H9 (cell line): ENCODE measurements around the gene ABCA10. TPM values are rescaled to one million over a fixed set of nuclear protein-coding genes. Genes with fewer than 3 reads are reported as not detected.

Experiments
- DNase-seq: peaks from one replicate; pipeline ENCODE4 v3.0.0-alpha.2; 2017
- H2AFZ ChIP-seq: one replicate; pipeline ENCODE4 v1.6.1; 2013; ENCODE audit warnings: mild to moderate bottlenecking, low read length, control low read depth, moderate library complexity
- H2AK5ac ChIP-seq: 2 replicates; pipeline ENCODE4 v1.6.1; 2013; ENCODE audit warnings: low read length, control low read depth, mixed read lengths; ENCODE audit not compliant: insufficient read length
- H2BK120ac ChIP-seq: one replicate; pipeline ENCODE4 v1.6.1; 2013; ENCODE audit warnings: low read depth, mild to moderate bottlenecking, low read length, control low read depth, inconsistent platforms; ENCODE audit not compliant: poor library complexity, severe bottlenecking
- H2BK12ac ChIP-seq: 2 replicates; pipeline ENCODE4 v1.6.1; 2013; ENCODE audit warnings: low read length, control low read depth, mixed read lengths, low read depth; ENCODE audit not compliant: insufficient read length
- H2BK15ac ChIP-seq: 2 replicates; pipeline ENCODE4 v1.6.1; 2013; ENCODE audit warnings: low read depth, low read length, control low read depth
- H2BK20ac ChIP-seq: one replicate; pipeline ENCODE4 v1.6.1; 2013; ENCODE audit warnings: low read depth, mild to moderate bottlenecking, low read length, control low read depth, inconsistent platforms; ENCODE audit not compliant: poor library complexity, severe bottlenecking
- H2BK5ac ChIP-seq: 2 replicates; pipeline ENCODE4 v1.6.1; 2013; ENCODE audit warnings: low read length, control low read depth, mixed read lengths; ENCODE audit not compliant: insufficient read length
- H3K14ac ChIP-seq: 2 replicates; pipeline ENCODE4 v1.6.1; 2013; ENCODE audit warnings: low read length, control low read depth; ENCODE audit not compliant: insufficient read depth
- H3K18ac ChIP-seq: 2 replicates; pipeline ENCODE4 v1.6.1; 2013; ENCODE audit warnings: low read depth, mild to moderate bottlenecking, mixed read lengths, low read length, control low read depth; ENCODE audit not compliant: insufficient read length
- H3K23ac ChIP-seq: 2 replicates; pipeline ENCODE4 v1.6.1; 2013; ENCODE audit warnings: low read length, control low read depth, mixed read lengths, low read depth; ENCODE audit not compliant: insufficient read length
- H3K23me2 ChIP-seq: 2 replicates; pipeline ENCODE4 v1.6.1; 2013; ENCODE audit warnings: low read depth, mild to moderate bottlenecking, mixed read lengths, low read length, control low read depth; ENCODE audit not compliant: insufficient read length, poor library complexity, severe bottlenecking
- H3K27ac ChIP-seq: 2 replicates; pipeline ENCODE4 v1.5.1; 2013; ENCODE audit warnings: low read length, control low read depth, mixed read lengths, low read depth; ENCODE audit not compliant: insufficient read length
- H3K27me3 ChIP-seq: 2 replicates; pipeline ENCODE4 v1.6.1; 2013; ENCODE audit warnings: low read length, control low read depth, inconsistent platforms; ENCODE audit not compliant: insufficient read depth
- H3K4ac ChIP-seq: 2 replicates; pipeline ENCODE4 v1.6.1; 2013; ENCODE audit warnings: low read depth, mild to moderate bottlenecking, control low read depth, inconsistent platforms, low read length, moderate library complexity
- H3K4me1 ChIP-seq: 2 replicates; pipeline ENCODE4 v1.6.1; 2013; ENCODE audit warnings: low read length, control low read depth, inconsistent platforms; ENCODE audit not compliant: insufficient read depth
- H3K4me2 ChIP-seq: 2 replicates; pipeline ENCODE4 v1.6.1; 2013; ENCODE audit warnings: low read length, control low read depth, mixed read lengths; ENCODE audit not compliant: insufficient read length, insufficient read depth
- H3K56ac ChIP-seq: 2 replicates; pipeline ENCODE4 v1.6.1; 2013; ENCODE audit warnings: low read depth, mild to moderate bottlenecking, mixed read lengths, low read length, control low read depth; ENCODE audit not compliant: insufficient read length
- H3K79me1 ChIP-seq: 2 replicates; pipeline ENCODE4 v1.6.1; 2013; ENCODE audit warnings: low read depth, mild to moderate bottlenecking, moderate library complexity, low read length, control low read depth, inconsistent platforms; ENCODE audit not compliant: insufficient read depth, poor library complexity, severe bottlenecking
- H3K79me2 ChIP-seq: 2 replicates; pipeline ENCODE4 v1.6.1; 2013; ENCODE audit warnings: low read length, control low read depth, inconsistent platforms; ENCODE audit not compliant: insufficient read depth
- H3K9ac ChIP-seq: 2 replicates; pipeline ENCODE4 v1.6.1; 2013; ENCODE audit warnings: low read length, control low read depth, mixed read lengths; ENCODE audit not compliant: insufficient read length; ENCODE audit errors: extremely low read depth
- H3K9me3 ChIP-seq: one replicate; pipeline ENCODE4 v1.6.1; 2013; ENCODE audit warnings: low read depth, low read length, inconsistent platforms; ENCODE audit not compliant: control insufficient read depth
- H3T11ph ChIP-seq: one replicate; pipeline ENCODE4 v1.6.1; 2013; ENCODE audit warnings: mild to moderate bottlenecking, low read length, control low read depth, inconsistent platforms
- H4K20me1 ChIP-seq: one replicate; pipeline ENCODE4 v1.6.1; 2013; ENCODE audit not compliant: control insufficient read depth, insufficient read length, insufficient read depth
- H4K5ac ChIP-seq: 2 replicates; pipeline ENCODE4 v1.6.1; 2013; ENCODE audit warnings: low read depth, mild to moderate bottlenecking, mixed read lengths, low read length, control low read depth; ENCODE audit not compliant: insufficient read length
- H4K8ac ChIP-seq: replicated peaks from 2 replicates; pipeline ENCODE4 v1.6.1; 2013; ENCODE audit warnings: low read length, control low read depth, mixed read lengths, low read depth; ENCODE audit not compliant: insufficient read length
- H4K91ac ChIP-seq: 2 replicates; pipeline ENCODE4 v1.6.1; 2013; ENCODE audit warnings: low read depth, mild to moderate bottlenecking, moderate library complexity, mixed read lengths, low read length, control low read depth; ENCODE audit not compliant: insufficient read length
- H3K27ac Mint-ChIP-seq, 3 experiments: 2 replicates in 2 of 3; 3 replicates in 1 of 3; pipeline ENCODE4 v1.8.0; 2020 to 2021; ENCODE audit warnings: mixed read lengths in 3 of 3, mild to moderate bottlenecking in 1 of 3, moderate library complexity in 1 of 3
- H3K27me3 Mint-ChIP-seq: 2 replicates; pipeline ENCODE4 v1.8.0; 2021; ENCODE audit warnings: low read depth, mild to moderate bottlenecking, moderate library complexity, mixed read lengths
- H3K36me3 Mint-ChIP-seq, 3 experiments: 2 replicates in 2 of 3; 3 replicates in 1 of 3; pipeline ENCODE4 v1.8.0; 2020 to 2021; ENCODE audit warnings: low read depth in 3 of 3, mixed read lengths in 3 of 3; ENCODE audit not compliant: insufficient read depth in 1 of 3
- H3K4me1 Mint-ChIP-seq, 2 experiments: 2 replicates each; pipeline ENCODE4 v1.8.0; 2020; ENCODE audit warnings: mixed read lengths in 2 of 2
- H3K4me3 Mint-ChIP-seq, 2 experiments: 2 replicates in 1 of 2; 3 replicates in 1 of 2; pipeline ENCODE4 v1.8.0; 2020 to 2021; ENCODE audit warnings: mild to moderate bottlenecking in 2 of 2, mixed read lengths in 2 of 2, moderate library complexity in 1 of 2
- H3K9me3 Mint-ChIP-seq, 2 experiments: 2 replicates in 1 of 2; 3 replicates in 1 of 2; pipeline ENCODE4 v1.8.0; 2020; ENCODE audit warnings: mild to moderate bottlenecking in 2 of 2, mixed read lengths in 2 of 2, moderate library complexity in 1 of 2
- CTCF ChIP-seq: fragments of 200-600 bp; sonication (generic); conservative IDR thresholded peaks from 3 replicates; pipeline ENCODE4 v1.8.0; 2021; ENCODE audit warnings: antibody characterized with exemption, mild to moderate bottlenecking
- WGBS: extraction: QIAGEN DNeasy Blood & Tissue Kit; methylation state at CpG from one replicate; pipeline ENCODE4 v1.1.7; 2013; ENCODE audit warnings: missing lambda C conversion rate, low lambda C conversion rate, mixed read lengths; ENCODE audit not compliant: insufficient read length; ENCODE audit errors: extremely low coverage; 5-methylcytosine and 5-hydroxymethylcytosine counted together
- total RNA-seq: library from RNA; stranded (reverse); gene quantifications from 2 replicates; pipeline ENCODE4 v1.2.1, GENCODE V29; 2021

The ABCA10 gene
- total RNA-seq, 1 experiment from 2014 or later: not detected

GRCh38 chr17:69123626-69124025 lies 105.0 kb downstream of the ABCA10 start:
- no peak overlapping the region for H3K9ac ChIP-seq
- no peaks in the 10 kb centered on the region for H3K4me1 ChIP-seq
- no peak overlapping the region for H3K27ac ChIP-seq
- H2BK20ac ChIP-seq: no peak overlapping the region
- Mint-ChIP-seq H3K9me3 (no peaks in the 10 kb centered on the region), H3K27ac (no peak overlapping the region; a peak in 1 of 7 replicates), H3K4me3 (no peak overlapping the region), H3K4me1 (peaks cover 0 to 2% of the 10 kb centered on the region in 2 experiments; a peak in 1 of 4 replicates), H3K36me3 (no peaks in the 10 kb centered on the region), H3K27me3 (no peaks in the 10 kb centered on the region)
- no peak overlapping the region for H2BK120ac ChIP-seq
- no peaks in the 10 kb centered on the region for H3K9me3 ChIP-seq
- H3K27me3 ChIP-seq: no peaks in the 10 kb centered on the region
- H2AK5ac ChIP-seq: no peak overlapping the region
- no peak overlapping the region for H4K5ac ChIP-seq
- no peak overlapping the region for H3K18ac ChIP-seq
- H2BK5ac ChIP-seq: no peak overlapping the region
- H4K20me1 ChIP-seq: no peaks in the 10 kb centered on the region
- no peak overlapping the region for H3T11ph ChIP-seq
- no peak for DNase-seq
- H3K56ac ChIP-seq: no peak overlapping the region
- H3K23me2 ChIP-seq: no peaks in the 10 kb centered on the region
- H2BK15ac ChIP-seq: no peak overlapping the region
- no peak overlapping the region for H2BK12ac ChIP-seq
- no peak overlapping the region for H3K23ac ChIP-seq
- H3K79me1 ChIP-seq: no peaks in the 10 kb centered on the region
- H3K4me2 ChIP-seq: no peak overlapping the region
- H3K14ac ChIP-seq: no peak overlapping the region
- no peak overlapping the region for H4K8ac ChIP-seq
- no peak overlapping the region for H2AFZ ChIP-seq
- H4K91ac ChIP-seq: no peak overlapping the region
- WGBS: no CpG with 5 or more reads among the region's 1 CpG
- TF ChIP-seq CTCF: no peak
- H3K79me2 ChIP-seq: no peaks in the 10 kb centered on the region
- no peak overlapping the region for H3K4ac ChIP-seq
